Dendritic cell treated with granulocyte-macrophage colony-stimulating factor and Interleukin-4, amounts not matched to agents 40 ng/mL and 50 ng/mL, for 4 days (primary cell): ENCODE data around the gene THOC3.
A peak's percentile ranks its signal among the peaks of the same experiment; 100 is the strongest.
"Not testable (repeated sequence)": the region's sequence is repeated elsewhere in the genome, so short reads cannot be mapped to it uniquely, and the experiment has no call there.

ENCODE experiments used
- H3K27ac Mint-ChIP-seq: one replicate; pipeline ENCODE4 v1.8.0; 2022; ENCODE audit warnings: mild to moderate bottlenecking, mixed read lengths
- H3K27me3 Mint-ChIP-seq: one replicate; pipeline ENCODE4 v1.8.0; 2022; ENCODE audit warnings: mild to moderate bottlenecking, mixed read lengths
- H3K36me3 Mint-ChIP-seq: one replicate; pipeline ENCODE4 v1.8.0; 2022; ENCODE audit warnings: low read depth, mixed read lengths
- H3K4me1 Mint-ChIP-seq: one replicate; pipeline ENCODE4 v1.8.0; 2022; ENCODE audit warnings: low read depth, mixed read lengths
- H3K4me3 Mint-ChIP-seq: one replicate; pipeline ENCODE4 v1.8.0; 2022; ENCODE audit warnings: mild to moderate bottlenecking, moderate library complexity, mixed read lengths
- H3K9me3 Mint-ChIP-seq: one replicate; pipeline ENCODE4 v1.8.0; 2022; ENCODE audit warnings: mixed read lengths
- intact Hi-C: fragments of 100-400 bp; cut with micrococcal nuclease; formaldehyde crosslinking; loops from one replicate; pipeline ENCODE4 v1.15.0; 2022

Gene THOC3, protein sequence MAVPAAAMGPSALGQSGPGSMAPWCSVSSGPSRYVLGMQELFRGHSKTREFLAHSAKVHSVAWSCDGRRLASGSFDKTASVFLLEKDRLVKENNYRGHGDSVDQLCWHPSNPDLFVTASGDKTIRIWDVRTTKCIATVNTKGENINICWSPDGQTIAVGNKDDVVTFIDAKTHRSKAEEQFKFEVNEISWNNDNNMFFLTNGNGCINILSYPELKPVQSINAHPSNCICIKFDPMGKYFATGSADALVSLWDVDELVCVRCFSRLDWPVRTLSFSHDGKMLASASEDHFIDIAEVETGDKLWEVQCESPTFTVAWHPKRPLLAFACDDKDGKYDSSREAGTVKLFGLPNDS

GRCh38 chr5:175967471-175968372, at the start of gene THOC3:
THOC3 (minus strand) TSS chr5:175968315; CDS start chr5:175968208, 107 bp downstream.
- H3K4me1 Mint-ChIP-seq, intact Hi-C loops, H3K27me3 Mint-ChIP-seq, H3K36me3 Mint-ChIP-seq, H3K9me3 Mint-ChIP-seq: not testable (repeated sequence)
- peak within 1 kb of the TSS; percentile 78 for H3K27ac Mint-ChIP-seq
- peak within 1 kb of the TSS; percentile 83 for H3K4me3 Mint-ChIP-seq

- H3K36me3 Mint-ChIP-seq, H3K27me3 Mint-ChIP-seq, H3K27ac Mint-ChIP-seq, intact Hi-C loops, H3K9me3 Mint-ChIP-seq, H3K4me3 Mint-ChIP-seq, H3K4me1 Mint-ChIP-seq: not testable (repeated sequence)
These were observed 49.2 kb upstream of the THOC3 start for GRCh38 chr5:176017324-176017723.

- H3K36me3 Mint-ChIP-seq, intact Hi-C loops, H3K27ac Mint-ChIP-seq, H3K27me3 Mint-ChIP-seq, H3K9me3 Mint-ChIP-seq, H3K4me3 Mint-ChIP-seq, H3K4me1 Mint-ChIP-seq: not testable (repeated sequence)
These were observed 46.2 kb upstream of the THOC3 start for GRCh38 chr5:176014360-176014759.

DNA sequence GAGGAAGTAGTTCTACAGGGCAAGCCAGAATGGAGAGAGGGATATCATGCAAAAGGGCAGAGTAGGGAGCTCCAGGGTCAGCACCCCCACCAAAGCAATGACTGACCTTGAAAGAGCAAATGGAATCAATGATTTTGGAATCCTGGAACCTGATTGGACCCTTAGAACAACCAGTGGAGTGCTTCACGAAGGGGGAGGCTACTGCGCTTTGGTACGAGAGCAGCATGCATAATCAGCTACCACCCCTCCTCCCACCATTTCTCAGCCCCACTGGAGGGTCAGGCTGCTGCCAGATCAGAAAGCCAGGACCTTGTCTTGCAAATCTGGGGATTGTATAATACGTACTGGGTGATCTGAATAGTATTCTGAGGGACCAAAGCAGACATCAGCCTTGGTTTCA, 43.0 kb upstream of the THOC3 start:
- intact Hi-C loops, H3K9me3 Mint-ChIP-seq: not testable (repeated sequence)

DNA sequence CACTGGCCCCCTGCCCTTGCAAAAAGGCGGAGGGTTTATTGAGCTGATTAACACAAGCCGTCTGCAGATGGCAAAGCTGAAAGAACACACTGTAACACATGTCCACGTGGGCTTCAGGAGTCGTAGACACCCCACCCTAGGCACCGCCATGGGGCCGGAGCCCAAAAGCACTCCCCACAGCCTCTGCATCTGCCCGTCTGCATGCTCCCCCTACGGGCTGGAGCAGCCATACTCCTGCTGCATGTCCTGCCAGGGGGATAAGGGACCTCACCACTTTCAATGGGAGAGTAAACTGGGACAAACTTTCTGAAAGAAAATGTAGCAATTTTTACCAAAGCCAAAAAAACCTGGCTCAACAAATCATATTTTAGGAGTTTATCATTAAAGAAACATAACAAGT, 42.1 kb upstream of the THOC3 start:
- H3K9me3 Mint-ChIP-seq, H3K36me3 Mint-ChIP-seq, H3K4me1 Mint-ChIP-seq, H3K27ac Mint-ChIP-seq, H3K4me3 Mint-ChIP-seq, intact Hi-C loops: not testable (repeated sequence)
- H3K27me3 Mint-ChIP-seq = peaks cover 10% of the 10 kb centered on the region

More for the DNA sequence above, 43.0 kb upstream of the THOC3 start:
- H3K4me1 Mint-ChIP-seq, H3K27me3 Mint-ChIP-seq, H3K36me3 Mint-ChIP-seq, H3K27ac Mint-ChIP-seq, H3K4me3 Mint-ChIP-seq: not testable (repeated sequence)

DNA sequence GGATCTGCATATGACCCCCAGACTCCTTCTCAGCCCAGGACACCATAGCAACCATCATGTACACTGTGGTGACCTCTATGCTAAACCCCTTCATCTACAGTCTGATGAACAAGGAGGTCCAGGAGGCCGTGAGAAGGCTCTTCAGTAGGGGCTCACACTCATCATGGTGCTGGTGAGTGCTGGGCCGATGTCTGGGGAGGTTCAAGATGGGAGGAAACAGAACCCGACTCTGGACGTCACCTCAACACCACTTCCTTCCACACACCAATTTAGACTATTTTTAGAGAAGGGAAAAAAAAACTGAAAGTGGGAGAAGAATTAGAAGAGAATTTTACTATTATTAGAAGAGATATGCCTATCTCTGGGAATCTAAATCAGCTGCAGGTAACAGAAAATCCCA, 39.1 kb upstream of the THOC3 start:
- H3K9me3 Mint-ChIP-seq, intact Hi-C loops, H3K27ac Mint-ChIP-seq, H3K4me1 Mint-ChIP-seq, H3K36me3 Mint-ChIP-seq, H3K4me3 Mint-ChIP-seq: not testable (repeated sequence)
- peaks cover 10% of the 10 kb centered on the region for H3K27me3 Mint-ChIP-seq

DNA sequence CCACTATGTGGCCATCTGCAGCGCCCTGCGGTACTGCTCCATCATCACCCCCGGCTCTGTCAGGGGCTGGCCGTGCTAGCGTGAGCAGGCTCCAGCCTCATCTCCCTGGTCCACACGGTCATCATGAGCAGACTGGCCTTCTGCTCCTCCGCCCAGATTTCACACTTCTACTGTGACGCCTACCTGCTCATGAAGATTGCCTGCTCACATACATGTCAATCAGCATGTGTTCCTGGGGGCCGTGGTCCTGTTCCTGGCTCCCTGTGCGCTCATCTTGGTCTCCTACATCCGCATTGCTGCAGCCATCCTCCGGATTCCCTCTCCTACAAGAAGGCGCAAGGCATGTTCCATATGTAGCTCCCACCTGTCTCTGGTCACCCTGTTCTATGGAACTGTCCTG, 38.7 kb upstream of the THOC3 start:
- H3K9me3 Mint-ChIP-seq, H3K4me3 Mint-ChIP-seq, intact Hi-C loops, H3K27ac Mint-ChIP-seq, H3K36me3 Mint-ChIP-seq, H3K4me1 Mint-ChIP-seq: not testable (repeated sequence)
- H3K27me3 Mint-ChIP-seq = peaks cover 10% of the 10 kb centered on the region

- intact Hi-C loops, H3K27me3 Mint-ChIP-seq, H3K4me1 Mint-ChIP-seq, H3K9me3 Mint-ChIP-seq, H3K27ac Mint-ChIP-seq, H3K4me3 Mint-ChIP-seq, H3K36me3 Mint-ChIP-seq: not testable (repeated sequence)
These were observed 29.9 kb upstream of the THOC3 start for GRCh38 chr5:175997979-175998378.

DNA sequence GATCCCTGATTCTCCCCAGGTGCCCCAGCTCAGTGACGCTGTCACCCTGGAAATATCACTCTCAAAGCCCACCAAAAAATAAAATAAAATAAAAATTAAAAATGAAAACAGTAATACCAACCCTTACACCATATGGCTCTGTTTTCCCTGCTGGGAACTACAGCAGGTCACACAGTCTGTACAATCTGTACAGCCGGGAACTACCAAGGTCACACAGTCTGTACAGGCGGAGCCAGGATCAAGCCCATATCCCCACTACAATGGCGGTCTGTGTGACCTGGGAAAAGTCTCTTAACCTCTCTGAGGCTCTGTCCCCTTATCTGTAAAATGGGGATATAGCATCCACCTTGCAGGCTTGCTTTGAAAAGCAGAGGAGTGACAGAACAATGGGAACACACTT, 29.4 kb upstream of the THOC3 start:
- H3K4me3 Mint-ChIP-seq, H3K9me3 Mint-ChIP-seq, intact Hi-C loops, H3K27me3 Mint-ChIP-seq, H3K36me3 Mint-ChIP-seq, H3K27ac Mint-ChIP-seq, H3K4me1 Mint-ChIP-seq: not testable (repeated sequence)

DNA sequence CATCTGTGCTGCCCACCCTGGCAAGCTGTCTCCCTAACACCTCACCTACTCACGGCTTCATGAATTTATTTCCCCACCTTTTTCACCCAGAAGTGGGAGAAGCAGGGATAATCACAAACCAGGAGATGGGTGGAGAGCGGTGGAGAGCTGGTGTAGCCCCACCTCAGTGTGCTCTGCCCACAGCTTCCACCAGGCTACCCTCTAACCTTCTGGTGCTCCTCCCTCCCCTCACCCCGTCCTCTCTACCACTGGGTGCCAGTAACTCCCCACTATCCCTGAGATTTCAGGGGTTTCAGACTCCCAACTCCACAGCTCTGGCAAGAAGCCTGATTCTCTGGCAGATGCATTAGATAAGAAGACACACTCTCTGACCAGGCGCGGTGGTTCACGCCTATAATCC, 28.7 kb upstream of the THOC3 start:
- intact Hi-C loops, H3K9me3 Mint-ChIP-seq, H3K4me3 Mint-ChIP-seq, H3K27me3 Mint-ChIP-seq, H3K27ac Mint-ChIP-seq, H3K36me3 Mint-ChIP-seq, H3K4me1 Mint-ChIP-seq: not testable (repeated sequence)

- H3K4me3 Mint-ChIP-seq, H3K27me3 Mint-ChIP-seq, H3K4me1 Mint-ChIP-seq, H3K36me3 Mint-ChIP-seq, H3K9me3 Mint-ChIP-seq, intact Hi-C loops, H3K27ac Mint-ChIP-seq: not testable (repeated sequence)
These were observed 27.4 kb upstream of the THOC3 start for GRCh38 chr5:175995506-175995905.

- H3K9me3 Mint-ChIP-seq, H3K27me3 Mint-ChIP-seq, H3K27ac Mint-ChIP-seq, intact Hi-C loops, H3K36me3 Mint-ChIP-seq, H3K4me1 Mint-ChIP-seq, H3K4me3 Mint-ChIP-seq: not testable (repeated sequence)
These were observed 11.4 kb upstream of the THOC3 start for GRCh38 chr5:175979371-175979995.

DNA sequence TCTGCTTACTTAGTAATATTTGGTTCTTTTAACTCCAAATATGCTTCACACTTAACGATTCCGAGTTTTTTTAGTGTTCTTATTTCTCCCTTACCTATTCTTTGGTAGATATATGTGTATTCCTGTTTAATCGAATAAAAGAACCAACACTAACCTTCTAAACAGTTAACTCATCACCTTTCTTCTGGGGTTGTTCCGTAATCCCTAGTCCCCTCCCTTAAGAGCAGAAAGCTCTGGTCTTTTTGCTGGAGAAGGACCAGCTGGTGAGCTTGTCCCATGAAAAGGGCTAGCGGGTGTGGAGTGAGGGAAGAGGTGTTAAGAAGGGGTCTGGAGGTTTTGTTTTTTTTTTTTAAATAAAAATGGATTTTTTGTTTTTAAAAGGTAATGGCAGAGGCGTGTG, 266 bp upstream of the THOC3 start:
- H3K27me3 Mint-ChIP-seq, intact Hi-C loops, H3K36me3 Mint-ChIP-seq, H3K4me1 Mint-ChIP-seq, H3K9me3 Mint-ChIP-seq: not testable (repeated sequence)
- Mint-ChIP-seq H3K4me3 (peak overlapping the region; percentile 45), H3K27ac (peak overlapping the region; percentile 78)

DNA sequence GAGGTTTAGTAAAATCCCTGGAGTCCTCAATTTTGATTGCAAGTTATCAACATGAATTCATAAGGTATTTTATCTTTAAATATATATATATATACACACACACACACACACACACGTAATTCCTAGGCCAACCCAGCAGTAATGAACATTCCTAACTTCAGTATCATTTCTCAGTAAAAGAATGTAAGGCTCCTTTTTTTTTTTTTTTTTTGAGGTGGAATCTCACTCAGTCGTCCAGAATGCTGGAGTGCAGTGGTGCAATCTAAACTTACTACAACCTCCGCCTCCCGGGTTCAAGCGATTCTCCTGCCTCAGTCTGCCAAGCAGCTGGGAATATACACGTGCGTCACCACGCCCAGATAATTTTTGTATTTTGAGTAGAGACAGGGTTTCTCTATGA, 5.8 kb downstream of the THOC3 start:
- not testable (repeated sequence) for H3K27me3 Mint-ChIP-seq, H3K36me3 Mint-ChIP-seq

More for the DNA sequence above, 5.8 kb downstream of the THOC3 start:
- H3K4me1 Mint-ChIP-seq, H3K9me3 Mint-ChIP-seq, H3K27ac Mint-ChIP-seq, H3K4me3 Mint-ChIP-seq, intact Hi-C loops: not testable (repeated sequence)
